Measurements from ENCODE around the gene VSTM2L.

The VSTM2L gene

DNA sequence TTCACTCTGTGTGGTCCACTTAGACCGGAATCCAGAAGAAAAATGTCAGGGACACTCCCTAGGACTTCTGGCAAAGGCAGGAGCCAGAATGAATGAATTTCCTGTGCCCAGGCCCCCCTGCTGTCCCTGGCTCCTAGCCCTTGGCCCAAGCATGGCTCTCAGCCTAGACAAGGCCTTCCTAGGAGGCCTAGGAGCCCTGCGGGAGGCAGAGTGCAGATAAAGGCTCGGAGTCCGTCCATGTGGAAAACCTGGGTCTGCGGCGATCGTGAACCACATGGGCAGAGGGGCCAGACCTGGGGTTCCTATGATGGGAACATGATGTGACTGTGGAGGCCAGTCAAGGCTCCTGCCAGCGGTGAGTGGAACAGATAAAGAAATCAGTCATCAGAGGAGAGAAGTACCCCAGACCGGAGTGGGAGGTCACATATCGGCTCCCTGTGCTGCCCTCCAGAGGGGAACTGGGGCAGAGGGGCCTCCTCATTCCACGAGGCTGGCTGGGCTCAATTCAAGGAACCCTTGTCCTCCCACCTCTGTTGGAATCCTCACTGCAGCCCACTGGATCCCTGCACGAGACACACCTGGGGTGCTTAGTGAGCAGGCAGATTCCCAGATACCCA lies 5.9 kb upstream of the VSTM2L start (continued):
- TF ChIP-seq ZNF8 (CRISPR knock-in tag; IDR thresholded peaks at IDR 0.05), result no peak
- TF ChIP-seq ZFP30 (CRISPR knock-in tag; IDR thresholded peaks at IDR 0.05), result no peak
- TF ChIP-seq ZC3H10 (CRISPR knock-in tag; IDR thresholded peaks at IDR 0.05), result no peak
- TF ChIP-seq GLIS3 (CRISPR knock-in tag; IDR thresholded peaks at IDR 0.05), result no peak
- no peak for TF ChIP-seq ARNTL (CRISPR knock-in tag; IDR thresholded peaks at IDR 0.05; ENCODE audit: borderline replicate concordance, low read depth)
- TF ChIP-seq, protein P1, sequence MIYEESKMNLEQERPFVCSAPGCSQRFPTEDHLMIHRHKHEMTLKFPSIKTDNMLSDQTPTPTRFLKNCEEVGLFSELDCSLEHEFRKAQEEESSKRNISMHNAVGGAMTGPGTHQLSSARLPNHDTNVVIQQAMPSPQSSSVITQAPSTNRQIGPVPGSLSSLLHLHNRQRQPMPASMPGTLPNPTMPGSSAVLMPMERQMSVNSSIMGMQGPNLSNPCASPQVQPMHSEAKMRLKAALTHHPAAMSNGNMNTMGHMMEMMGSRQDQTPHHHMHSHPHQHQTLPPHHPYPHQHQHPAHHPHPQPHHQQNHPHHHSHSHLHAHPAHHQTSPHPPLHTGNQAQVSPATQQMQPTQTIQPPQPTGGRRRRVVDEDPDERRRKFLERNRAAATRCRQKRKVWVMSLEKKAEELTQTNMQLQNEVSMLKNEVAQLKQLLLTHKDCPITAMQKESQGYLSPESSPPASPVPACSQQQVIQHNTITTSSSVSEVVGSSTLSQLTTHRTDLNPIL (CRISPR knock-in tag; IDR thresholded peaks at IDR 0.05; ENCODE audit: low read depth), result no peak
- TF ChIP-seq, protein P2, sequence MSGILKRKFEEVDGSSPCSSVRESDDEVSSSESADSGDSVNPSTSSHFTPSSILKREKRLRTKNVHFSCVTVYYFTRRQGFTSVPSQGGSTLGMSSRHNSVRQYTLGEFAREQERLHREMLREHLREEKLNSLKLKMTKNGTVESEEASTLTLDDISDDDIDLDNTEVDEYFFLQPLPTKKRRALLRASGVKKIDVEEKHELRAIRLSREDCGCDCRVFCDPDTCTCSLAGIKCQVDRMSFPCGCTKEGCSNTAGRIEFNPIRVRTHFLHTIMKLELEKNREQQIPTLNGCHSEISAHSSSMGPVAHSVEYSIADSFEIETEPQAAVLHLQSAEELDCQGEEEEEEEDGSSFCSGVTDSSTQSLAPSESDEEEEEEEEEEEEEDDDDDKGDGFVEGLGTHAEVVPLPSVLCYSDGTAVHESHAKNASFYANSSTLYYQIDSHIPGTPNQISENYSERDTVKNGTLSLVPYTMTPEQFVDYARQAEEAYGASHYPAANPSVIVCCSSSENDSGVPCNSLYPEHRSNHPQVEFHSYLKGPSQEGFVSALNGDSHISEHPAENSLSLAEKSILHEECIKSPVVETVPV (CRISPR knock-in tag; IDR thresholded peaks at IDR 0.05), result no peak

DNA sequence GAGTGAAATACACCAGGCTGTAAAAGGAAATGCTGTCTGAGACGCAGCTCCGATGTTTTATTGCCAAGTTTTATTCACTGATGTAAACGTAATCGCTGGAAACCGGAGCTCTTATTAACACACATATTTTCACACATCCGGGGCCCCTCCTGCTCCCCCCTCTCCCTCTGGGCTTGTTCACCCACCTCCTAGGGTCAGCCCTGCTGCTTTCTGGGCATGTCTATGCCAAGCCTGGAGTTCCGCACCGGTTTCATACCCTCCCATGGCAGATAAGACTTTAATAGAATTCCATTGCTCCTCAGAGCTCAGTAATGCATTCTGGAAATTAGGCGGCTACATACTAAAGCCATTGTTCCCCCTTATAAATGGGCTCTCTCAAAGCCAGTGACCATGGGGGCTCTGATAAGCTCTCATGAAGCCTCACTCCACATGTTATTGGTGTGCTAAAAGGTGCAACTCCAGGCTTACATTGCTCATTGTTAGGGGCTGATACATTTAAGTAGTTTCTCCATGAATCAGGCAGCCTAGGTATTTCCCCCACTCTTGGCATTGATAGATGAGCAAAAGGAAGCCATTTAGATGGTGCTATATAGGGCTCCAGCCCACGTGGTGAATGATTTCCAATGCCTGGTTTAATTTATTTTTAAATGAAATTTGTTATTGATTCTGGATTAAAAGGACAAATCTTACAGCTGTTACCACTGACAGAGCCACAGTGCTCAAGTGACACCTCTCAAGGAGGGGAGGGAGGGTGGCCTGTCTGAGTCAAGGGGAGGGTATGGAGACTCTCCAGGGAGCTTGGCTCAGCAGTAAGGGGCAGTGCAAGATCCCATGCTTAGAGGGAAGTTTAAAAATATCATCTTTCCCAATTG lies 4.5 kb upstream of the VSTM2L start:
- ATAC-seq, result no peak
- TF ChIP-seq ISL1 (CRISPR knock-in tag; IDR thresholded peaks at IDR 0.05), result no peak

DNA sequence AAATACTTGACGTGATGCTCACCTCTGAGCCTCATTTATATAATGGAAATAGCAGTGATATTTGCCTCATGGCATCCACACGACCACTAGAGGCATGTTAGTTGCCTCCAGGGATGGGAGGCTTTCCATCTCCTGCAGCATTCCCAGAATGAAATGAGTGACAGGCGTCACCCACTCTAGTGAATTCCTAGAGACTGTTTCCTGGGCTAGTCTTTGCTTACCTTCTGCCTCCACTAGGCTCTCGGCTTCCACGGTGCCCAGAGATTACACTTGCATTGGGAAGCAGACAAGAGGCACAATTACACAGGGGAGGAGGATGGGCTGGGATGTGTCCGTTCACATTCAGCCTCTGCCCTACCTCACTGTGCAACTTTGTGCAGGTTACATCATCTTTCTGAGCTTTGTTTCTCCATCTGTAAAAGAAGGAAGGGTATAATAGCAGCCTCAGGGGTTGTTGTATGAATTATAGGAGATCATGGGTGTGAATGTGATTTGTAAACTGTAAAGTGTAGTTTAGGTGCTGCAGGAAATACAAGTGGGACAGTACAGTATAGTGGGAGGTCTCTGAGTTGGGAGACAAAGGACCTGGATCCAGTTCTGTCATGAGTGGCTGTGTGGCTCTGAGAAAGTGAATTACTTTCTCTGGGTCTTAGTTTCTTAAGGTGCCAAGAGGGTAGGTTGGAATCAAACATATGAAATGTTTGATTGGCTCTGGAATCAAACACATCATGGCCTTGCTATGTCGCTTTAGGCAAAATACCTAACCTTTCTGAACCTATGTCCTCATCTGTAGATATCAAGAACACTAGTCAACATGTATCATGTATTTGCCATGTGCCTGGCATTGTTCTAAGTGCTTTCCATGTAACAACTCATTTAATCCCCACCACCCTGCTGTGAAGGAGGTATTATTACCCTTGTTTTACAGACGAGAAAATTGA lies 3.6 kb upstream of the VSTM2L start:
- ATAC-seq, result no peak
- no peak for TF ChIP-seq ESRRG (CRISPR knock-in tag; IDR thresholded peaks at IDR 0.05)
- no peak for TF ChIP-seq ZNF565 (CRISPR knock-in tag; conservative IDR thresholded peaks at IDR 0.05; ENCODE audit: low read depth)
- TF ChIP-seq, protein P3, sequence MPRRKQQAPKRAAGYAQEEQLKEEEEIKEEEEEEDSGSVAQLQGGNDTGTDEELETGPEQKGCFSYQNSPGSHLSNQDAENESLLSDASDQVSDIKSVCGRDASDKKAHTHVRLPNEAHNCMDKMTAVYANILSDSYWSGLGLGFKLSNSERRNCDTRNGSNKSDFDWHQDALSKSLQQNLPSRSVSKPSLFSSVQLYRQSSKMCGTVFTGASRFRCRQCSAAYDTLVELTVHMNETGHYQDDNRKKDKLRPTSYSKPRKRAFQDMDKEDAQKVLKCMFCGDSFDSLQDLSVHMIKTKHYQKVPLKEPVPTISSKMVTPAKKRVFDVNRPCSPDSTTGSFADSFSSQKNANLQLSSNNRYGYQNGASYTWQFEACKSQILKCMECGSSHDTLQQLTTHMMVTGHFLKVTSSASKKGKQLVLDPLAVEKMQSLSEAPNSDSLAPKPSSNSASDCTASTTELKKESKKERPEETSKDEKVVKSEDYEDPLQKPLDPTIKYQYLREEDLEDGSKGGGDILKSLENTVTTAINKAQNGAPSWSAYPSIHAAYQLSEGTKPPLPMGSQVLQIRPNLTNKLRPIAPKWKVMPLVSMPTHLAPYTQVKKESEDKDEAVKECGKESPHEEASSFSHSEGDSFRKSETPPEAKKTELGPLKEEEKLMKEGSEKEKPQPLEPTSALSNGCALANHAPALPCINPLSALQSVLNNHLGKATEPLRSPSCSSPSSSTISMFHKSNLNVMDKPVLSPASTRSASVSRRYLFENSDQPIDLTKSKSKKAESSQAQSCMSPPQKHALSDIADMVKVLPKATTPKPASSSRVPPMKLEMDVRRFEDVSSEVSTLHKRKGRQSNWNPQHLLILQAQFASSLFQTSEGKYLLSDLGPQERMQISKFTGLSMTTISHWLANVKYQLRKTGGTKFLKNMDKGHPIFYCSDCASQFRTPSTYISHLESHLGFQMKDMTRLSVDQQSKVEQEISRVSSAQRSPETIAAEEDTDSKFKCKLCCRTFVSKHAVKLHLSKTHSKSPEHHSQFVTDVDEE (CRISPR knock-in tag; IDR thresholded peaks at IDR 0.05), result no peak

DNA sequence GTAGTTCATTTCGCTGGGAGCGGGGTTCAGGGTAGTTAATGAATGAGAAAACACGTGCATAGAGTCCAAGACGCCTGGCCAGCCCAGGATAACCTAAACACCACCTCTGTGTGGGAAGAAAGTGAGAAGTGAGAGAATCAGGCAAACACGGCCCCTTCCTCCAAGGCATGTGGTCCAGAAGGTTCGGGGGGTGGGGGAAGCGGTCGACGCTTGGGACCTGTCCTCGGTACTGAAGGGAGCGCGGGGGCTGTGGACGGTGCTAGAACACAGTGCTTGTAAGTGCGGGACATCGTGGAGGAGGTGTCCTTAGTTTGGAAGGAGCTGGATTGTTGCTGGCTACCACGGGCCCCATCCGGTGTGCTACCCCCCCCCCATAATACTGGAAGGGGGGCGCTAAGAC lies 1.7 kb upstream of the VSTM2L start:
- ATAC-seq, result no peak
- TF ChIP-seq ZNF70 (CRISPR knock-in tag; IDR thresholded peaks at IDR 0.05) (no peak), OSR1 (CRISPR knock-in tag; IDR thresholded peaks at IDR 0.05) (no peak), ZNF565 (CRISPR knock-in tag; conservative IDR thresholded peaks at IDR 0.05; ENCODE audit: low read depth) (no peak), GLIS3 (CRISPR knock-in tag; IDR thresholded peaks at IDR 0.05) (no peak), PPARA (CRISPR knock-in tag; IDR thresholded peaks at IDR 0.05; ENCODE audit: borderline replicate concordance) (no peak), TCF4 (CRISPR knock-in tag; IDR thresholded peaks at IDR 0.05; ENCODE audit: borderline replicate concordance) (no peak)
- TF ChIP-seq, protein P4, sequence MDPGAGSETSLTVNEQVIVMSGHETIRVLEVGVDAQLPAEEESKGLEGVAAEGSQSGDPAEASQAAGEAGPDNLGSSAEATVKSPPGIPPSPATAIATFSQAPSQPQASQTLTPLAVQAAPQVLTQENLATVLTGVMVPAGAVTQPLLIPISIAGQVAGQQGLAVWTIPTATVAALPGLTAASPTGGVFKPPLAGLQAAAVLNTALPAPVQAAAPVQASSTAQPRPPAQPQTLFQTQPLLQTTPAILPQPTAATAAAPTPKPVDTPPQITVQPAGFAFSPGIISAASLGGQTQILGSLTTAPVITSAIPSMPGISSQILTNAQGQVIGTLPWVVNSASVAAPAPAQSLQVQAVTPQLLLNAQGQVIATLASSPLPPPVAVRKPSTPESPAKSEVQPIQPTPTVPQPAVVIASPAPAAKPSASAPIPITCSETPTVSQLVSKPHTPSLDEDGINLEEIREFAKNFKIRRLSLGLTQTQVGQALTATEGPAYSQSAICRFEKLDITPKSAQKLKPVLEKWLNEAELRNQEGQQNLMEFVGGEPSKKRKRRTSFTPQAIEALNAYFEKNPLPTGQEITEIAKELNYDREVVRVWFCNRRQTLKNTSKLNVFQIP (CRISPR knock-in tag; IDR thresholded peaks at IDR 0.05; ENCODE audit: borderline replicate concordance, low read depth), result no peak
- TF ChIP-seq, protein P2 (CRISPR knock-in tag; IDR thresholded peaks at IDR 0.05), result no peak
- TF ChIP-seq, protein P3 (CRISPR knock-in tag; IDR thresholded peaks at IDR 0.05), result no peak
- TF ChIP-seq, protein P5, sequence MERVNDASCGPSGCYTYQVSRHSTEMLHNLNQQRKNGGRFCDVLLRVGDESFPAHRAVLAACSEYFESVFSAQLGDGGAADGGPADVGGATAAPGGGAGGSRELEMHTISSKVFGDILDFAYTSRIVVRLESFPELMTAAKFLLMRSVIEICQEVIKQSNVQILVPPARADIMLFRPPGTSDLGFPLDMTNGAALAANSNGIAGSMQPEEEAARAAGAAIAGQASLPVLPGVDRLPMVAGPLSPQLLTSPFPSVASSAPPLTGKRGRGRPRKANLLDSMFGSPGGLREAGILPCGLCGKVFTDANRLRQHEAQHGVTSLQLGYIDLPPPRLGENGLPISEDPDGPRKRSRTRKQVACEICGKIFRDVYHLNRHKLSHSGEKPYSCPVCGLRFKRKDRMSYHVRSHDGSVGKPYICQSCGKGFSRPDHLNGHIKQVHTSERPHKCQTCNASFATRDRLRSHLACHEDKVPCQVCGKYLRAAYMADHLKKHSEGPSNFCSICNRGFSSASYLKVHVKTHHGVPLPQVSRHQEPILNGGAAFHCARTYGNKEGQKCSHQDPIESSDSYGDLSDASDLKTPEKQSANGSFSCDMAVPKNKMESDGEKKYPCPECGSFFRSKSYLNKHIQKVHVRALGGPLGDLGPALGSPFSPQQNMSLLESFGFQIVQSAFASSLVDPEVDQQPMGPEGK (CRISPR knock-in tag; IDR thresholded peaks at IDR 0.05; ENCODE audit: borderline replicate concordance), result no peak
